Measurements from ENCODE around the gene DDX31.

GRCh38 chr9:132671620-132672412 is 2.0 kb upstream of the DDX31 start:
- TF ChIP-seq, protein P1, sequence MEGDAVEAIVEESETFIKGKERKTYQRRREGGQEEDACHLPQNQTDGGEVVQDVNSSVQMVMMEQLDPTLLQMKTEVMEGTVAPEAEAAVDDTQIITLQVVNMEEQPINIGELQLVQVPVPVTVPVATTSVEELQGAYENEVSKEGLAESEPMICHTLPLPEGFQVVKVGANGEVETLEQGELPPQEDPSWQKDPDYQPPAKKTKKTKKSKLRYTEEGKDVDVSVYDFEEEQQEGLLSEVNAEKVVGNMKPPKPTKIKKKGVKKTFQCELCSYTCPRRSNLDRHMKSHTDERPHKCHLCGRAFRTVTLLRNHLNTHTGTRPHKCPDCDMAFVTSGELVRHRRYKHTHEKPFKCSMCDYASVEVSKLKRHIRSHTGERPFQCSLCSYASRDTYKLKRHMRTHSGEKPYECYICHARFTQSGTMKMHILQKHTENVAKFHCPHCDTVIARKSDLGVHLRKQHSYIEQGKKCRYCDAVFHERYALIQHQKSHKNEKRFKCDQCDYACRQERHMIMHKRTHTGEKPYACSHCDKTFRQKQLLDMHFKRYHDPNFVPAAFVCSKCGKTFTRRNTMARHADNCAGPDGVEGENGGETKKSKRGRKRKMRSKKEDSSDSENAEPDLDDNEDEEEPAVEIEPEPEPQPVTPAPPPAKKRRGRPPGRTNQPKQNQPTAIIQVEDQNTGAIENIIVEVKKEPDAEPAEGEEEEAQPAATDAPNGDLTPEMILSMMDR (conservative IDR thresholded peaks at IDR 0.05) = no peak
- no peak for TF ChIP-seq ZFX (IDR thresholded peaks at IDR 0.05)

Data from C4-2B (cell line).